ENCODE measurements around the gene NFIC.
A peak's percentile ranks its signal among the peaks of the same experiment; 100 is the strongest.

Gene NFIC

GRCh38 chr19:3359919-3360420 lies 6.4 kb upstream of the NFIC start:
- no peak for DNase-seq

DNA sequence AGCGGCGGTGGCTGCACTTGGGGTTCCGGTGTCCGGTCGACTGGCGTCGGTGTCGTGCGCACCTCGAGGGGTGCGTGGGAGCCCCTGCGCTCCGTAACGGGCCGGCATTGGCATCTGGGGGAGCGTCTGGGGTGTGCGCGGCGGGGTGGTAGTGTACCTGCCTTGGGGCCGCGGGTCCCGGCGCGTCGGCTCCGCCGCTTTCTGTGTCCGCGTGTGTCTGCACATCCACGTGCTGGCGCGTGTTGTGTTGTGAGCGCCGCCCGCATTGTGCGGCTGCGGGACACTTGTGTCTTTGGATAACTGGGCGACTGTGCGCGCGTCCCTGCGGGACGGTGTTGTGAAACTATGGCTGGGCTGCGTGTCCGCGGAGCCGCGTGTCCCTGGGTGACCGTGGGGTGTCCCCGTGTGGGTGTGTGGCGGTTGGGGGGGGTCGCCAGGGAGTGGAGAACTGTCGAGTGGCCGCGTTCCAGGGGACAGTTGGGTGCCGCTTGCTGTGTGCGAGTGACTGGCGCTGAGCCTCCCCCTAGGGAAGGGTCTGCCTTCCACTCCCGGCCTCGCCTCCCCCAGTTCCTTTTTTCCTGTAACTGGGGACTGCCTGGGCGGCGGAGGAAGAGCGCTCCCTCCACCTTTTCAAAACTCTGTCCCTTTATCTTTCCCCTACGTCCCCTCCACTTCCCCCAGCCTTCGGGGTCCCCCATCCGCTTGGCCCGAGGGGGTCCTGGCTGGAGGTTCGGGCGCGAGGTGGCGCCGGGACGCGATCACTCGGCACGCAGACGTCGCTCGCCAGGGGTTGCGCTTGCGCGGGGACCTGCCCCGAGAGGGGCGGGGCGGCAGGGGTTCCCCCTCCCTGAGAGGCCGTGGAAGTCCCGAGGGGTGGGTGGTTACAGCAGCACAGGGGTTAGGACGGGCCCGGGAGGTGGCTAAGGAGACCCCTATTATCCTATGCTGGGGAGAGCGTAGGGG lies 5.7 kb upstream of the NFIC start:
- peak; percentile 70 for DNase-seq

DNA sequence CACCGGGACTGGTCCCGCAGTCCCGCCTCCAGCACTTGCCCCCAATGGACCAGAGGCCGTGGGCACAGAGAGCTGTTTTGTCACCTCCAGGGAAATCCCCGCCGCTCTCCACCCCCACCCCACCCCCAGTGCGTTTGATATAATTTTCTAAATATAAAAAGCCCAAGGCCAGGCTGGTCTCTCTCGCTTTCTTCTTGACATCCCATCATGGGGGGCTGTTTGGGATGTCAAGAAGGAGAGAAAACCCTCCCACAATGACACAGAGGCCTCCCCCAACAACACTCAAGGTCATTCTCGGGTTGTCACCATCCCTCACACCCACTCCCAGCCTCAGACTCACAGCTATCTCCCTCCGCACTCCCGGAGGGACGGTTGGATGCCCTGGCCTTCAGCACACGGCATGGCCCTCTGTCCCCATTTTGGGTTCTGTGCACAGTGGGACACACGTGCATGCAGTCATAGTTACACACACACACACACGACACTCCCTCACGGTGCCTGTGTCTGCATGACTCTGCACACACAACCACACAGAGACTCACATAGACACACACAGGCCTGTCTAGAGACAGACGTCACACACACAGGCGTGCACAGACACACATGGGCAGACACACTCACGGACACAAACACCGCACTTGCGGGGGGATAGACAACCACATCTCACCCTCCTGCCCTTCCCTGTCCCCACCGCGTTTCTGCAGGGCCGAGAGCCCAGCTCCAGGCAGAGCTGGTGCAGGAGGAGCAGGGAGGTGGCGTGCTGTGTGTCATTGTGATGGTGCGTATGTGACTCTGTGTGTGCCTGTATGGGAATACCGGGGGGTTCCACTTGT lies 4.8 kb upstream of the NFIC start:
- peak; percentile 23 for DNase-seq

DNA sequence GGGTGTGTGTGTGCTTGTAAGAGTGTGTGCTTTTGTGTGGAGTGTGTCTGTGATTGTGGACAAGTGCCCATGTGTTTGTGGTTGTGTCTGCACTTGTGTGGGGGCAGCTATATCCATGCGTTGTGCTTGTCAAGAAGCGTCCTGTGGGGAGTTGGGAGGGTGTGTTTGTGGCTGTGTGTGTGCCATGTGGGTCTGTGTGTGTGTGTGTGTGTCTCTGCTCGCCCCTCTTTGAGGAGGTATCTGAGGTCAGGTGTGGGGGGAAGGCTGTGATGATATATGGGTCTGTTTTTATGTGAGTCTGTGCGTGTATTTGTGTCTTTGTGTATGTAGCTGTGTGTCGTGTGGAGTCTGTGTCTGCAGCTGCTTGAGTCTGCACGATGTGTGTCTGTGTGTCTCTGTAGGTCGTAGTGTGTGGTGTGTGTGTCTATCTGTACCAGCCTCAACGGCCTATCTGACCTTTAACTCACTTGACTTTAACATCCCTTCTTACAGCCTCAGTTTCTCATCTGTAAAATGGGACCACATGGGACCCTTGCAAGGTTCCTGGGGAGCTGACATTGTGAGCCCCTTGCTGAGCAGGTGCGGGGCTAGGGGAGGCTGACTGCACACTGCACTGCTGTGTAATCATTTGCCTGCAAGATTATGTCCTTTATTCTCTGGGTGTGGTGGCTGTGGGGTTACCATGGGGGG lies 4.0 kb upstream of the NFIC start:
- no peak for DNase-seq

- no peak for DNase-seq
These were observed 2.4 kb upstream of the NFIC start for GRCh38 chr19:3363841-3364500.

- no peak for DNase-seq
These were observed 1.9 kb upstream of the NFIC start for GRCh38 chr19:3364501-3364858.

DNA sequence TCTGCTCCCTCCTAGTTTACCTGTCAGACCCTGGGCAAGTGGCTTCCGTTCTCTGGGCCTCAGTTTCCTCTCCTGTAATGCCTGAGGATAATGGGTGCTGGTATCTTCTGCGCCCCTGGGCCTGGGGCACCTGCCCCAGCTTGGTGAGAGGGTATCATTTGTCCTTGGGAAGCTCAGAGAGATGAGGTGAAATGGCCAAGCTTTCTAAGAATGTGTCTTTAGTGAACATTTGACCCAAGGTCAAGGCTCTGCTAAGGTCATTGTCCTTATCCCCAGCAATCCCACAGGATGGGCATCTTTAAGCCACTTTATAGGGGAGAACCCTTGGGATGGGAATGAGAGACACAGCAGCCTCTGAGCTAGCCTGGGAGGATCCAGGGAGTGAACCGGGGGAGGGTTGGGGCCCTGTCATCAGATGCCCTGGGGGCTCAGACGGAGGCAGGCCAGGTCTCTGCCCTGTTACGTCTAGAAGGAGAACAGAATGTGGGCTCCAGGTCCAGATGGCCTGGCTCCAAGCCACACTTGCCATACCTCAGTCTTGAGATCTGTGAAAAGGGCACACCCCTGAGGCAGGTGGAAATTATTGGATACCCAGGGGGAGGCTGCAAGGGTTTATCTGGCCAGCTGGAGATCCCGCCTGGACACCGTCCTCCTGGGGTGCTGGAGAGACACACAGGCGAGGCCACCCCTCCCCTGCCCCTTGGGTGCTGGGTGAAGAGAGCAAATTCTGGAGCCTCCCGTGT lies 1.1 kb upstream of the NFIC start:
- DNase-seq, result no peak

DNA sequence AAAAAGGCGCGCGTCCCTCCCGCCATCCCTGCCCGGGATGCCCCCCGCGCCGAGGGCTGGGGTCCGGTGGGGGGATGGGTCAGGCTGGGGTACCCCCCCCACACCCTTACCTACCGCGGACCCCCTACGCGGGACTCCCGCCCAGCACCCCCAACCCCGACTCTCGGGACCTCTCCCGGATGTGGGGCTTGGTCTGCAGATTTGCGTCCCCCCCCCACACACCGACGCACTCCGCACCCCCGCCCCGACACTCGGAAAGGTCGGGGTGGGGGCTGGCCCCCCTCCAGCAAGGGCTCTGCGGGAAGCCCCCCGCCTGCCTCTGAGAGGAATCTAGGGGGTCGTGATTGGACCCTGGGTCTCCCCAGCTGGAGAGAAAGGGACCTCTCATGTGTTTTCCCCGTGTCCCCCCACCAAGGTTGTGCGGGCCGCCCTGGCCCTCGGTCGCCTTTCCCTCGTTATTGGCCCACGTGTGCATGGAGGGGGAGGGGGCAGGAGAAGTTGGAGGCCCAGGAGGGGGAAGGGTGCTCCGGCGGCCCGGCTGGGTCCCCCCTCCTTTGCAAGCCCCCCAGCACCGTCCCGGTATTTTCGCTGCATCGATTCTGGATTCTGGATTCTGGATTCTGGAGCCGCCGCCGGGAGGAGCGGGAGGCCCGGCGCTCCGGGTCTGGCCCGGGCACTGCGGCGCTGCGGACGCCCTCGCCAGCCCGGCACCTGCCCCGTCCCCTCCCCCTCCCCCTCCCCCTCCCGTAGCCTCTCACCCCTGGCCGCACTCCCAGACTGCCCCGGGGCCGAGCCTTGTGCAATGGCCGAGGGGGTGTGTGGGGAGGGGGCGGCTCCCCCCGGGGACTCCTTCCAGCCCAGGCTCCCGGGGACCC lies 607 bp downstream of the NFIC start:
- peak; percentile 83 for DNase-seq

GRCh38 chr19:3367628-3368440 lies 1.5 kb downstream of the NFIC start:
- DNase-seq, result no peak

GRCh38 chr19:3368441-3368795 lies 2.0 kb downstream of the NFIC start:
- DNase-seq, result no peak

GRCh38 chr19:3368848-3369336 lies 2.5 kb downstream of the NFIC start:
- no peak for DNase-seq

DNA sequence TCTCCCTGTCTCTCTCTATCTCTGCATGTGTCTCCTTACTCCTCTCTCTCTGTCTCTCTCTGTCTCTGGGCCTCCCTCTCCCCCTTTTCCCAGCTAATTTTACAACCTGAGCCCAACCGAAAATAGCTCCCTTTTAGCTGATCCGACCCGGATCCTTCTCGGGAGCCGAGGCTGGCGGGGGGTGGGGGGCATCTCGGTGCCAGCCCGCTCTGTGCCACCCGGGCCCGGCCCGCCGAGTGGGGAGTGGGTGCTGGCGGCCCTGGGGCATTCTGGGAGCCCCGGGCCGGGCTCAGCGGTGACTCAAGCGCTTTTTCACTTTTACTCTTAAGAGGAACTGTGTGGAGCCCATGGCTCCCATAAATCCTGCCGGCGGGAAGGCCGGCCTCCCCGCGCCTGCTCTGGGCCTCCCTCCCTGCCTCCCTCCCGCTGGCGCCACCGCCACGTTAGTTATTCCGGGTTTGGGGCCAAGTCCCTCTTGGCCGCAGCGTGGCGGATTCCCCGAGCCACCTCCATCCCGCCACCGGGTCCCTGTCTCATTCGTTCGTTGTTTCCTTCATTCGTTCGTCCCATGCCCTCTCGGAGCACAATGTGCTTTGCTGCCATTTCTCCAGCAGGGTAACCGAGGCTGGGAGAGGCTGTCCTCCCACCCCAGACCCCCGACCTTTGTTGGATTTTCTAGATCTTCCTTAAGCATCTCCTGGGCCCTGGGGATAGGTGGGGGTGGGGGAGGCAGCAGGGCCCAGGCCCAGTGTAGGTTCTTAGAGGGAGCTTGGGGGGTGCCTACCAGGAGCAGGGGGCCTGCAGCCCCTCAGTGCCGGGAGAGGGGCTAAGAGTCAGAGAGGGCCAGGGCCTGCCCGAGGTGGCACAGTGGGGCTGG lies 3.2 kb downstream of the NFIC start:
- DNase-seq, result peak; percentile 72

GRCh38 chr19:3370214-3370720 lies 3.9 kb downstream of the NFIC start:
- peak; percentile 67 for DNase-seq

DNA sequence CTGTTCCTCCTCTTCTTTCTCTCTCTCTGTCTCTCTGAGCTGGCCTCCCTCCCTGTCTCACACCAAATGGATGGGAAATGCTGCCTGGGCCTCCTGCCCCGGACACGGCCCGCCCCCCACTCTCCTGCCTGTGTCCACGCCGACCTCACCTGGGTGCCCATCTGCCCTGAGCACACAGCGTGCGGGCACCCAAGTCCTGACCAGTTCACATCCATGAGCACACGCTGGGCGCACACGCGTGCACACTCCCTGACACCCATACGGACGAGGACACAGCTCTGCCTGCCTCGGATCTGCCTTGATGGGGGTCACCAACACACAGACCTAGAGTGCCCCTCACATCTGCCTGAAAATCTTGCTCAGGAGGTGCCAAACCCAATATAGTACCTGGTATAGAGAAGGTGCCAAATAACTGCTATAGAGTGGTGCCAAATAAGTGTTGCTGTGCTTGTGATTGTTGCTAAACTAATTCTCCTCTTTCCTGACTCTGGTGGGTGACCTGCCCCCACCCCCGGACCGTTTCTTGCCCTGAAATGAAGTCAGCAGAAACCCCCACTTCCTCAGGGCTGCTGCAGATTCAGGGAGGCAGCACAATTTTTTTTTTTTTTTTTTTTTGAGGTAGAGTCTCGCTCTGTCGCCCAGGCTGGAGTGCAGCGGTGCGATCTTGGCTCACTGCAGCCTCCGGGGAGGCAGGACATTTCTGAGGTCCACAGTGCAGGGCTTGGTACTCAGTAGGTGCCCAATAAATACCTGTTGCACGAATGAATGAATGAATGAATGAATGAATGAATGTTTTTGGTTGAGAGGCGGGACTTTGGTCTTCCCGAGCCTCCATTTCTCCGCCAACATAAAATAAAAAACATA lies 4.6 kb downstream of the NFIC start:
- DNase-seq, result no peak

DNA sequence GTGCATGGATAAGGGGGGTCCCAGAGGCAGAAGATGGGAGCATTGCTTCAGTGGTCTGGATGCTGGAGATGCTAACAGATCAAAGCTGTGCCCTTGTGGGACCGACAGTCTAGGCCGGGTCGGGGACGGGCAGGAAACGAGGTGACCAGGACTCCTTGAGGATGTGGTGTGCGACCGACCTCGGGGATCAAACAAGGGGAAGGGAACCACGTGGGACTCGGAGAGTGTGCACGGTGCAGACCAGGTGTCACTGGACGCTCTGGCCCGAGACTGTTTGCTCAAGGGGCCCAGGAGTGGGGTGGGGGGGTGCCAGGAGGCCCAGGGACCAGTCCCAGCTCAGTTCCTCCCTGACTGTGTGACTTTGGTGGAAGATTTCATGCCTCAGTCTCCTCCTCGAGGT lies 6.0 kb downstream of the NFIC start:
- DNase-seq, result no peak

DNA sequence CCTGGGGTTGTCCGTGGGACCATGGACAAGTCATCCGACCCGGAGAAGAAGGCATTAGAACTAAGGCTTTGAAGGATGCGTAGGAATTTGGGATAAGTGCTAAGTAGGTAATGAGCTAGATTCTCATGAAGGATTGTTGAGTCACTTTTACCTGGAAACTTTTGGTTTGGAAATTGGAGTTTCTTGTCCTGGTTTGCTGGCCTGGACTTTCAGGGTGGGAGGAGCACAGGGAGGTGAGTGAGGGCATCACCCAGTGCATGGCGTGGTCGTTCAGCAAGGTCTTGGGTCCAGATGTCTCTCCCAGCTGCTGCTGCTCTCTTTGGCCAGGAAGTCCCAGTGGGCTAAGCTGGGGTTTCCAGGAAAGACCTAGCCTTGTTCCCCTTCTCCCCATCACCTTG lies 7.6 kb downstream of the NFIC start:
- DNase-seq, result no peak

DNA sequence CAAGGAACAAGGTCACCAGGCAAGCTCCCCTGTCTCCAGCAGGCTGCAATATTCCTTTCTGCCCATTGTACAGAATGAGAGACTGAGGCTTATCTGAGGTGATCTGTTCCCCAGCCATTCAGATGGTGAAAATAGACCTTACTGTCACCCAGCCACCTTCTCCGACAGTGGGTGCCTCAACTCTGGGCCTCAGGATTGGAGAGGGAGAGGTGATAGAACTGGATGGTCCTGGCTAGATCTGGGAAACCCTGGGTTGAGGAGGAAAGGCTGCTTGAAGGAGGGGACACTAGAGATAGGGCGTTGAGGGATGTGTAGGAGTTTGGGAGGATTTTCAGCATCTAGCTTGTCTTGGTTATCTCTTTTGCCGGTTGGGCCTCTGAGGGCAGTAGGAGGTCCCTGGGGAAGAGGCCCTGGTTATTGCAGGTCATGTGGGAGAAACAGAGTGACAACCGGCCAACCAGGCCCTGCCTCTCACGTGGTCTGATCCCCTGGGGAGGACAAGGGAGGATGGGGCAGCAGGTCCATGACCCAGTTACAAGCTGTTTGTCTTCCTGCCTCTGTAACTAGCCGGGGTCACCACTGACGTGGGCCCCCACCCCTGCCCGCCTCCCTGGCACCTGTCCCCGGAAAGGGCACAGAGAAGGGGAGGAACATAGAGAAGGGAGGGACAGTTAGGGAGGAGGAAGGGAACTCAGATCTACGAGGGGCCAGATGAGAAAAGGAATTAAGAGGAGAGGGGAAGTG lies 8.2 kb downstream of the NFIC start:
- DNase-seq, result peak; percentile 56

Data from right hindlimb (tissue), 1 donor.